HG03469 (cell line): Measurements from ENCODE around the gene ACY1.

ENCODE experiments used
- ATAC-seq: cut with Tn5 transposase; IDR thresholded peaks from one replicate; pipeline ENCODE4 v1.9.1; 2021; ENCODE audit warnings: mild to moderate bottlenecking, moderate library complexity, moderate number of reproducible peaks; ENCODE audit not compliant: unreplicated experiment

ACY1 gene

GRCh38 chr3:51945926-51946705 is 37.2 kb upstream of the ACY1 start:
- ATAC-seq, result no peak

- ATAC-seq, result no peak
These were observed 36.5 kb upstream of the ACY1 start for GRCh38 chr3:51946796-51947195.

GRCh38 chr3:51947215-51947900 is 36.0 kb upstream of the ACY1 start:
- no peak for ATAC-seq

GRCh38 chr3:51948016-51948580 is 35.2 kb upstream of the ACY1 start:
- ATAC-seq, result no peak

- ATAC-seq, result no peak
These were observed 34.2 kb upstream of the ACY1 start for GRCh38 chr3:51949121-51949520.

- ATAC-seq, result no peak
These were observed 32.4 kb upstream of the ACY1 start for GRCh38 chr3:51950899-51951298.

- ATAC-seq, result no peak
These were observed 29.9 kb upstream of the ACY1 start for GRCh38 chr3:51953445-51953844.

GRCh38 chr3:51954105-51954504 is 29.2 kb upstream of the ACY1 start:
- no peak for ATAC-seq

GRCh38 chr3:51954713-51955112 is 28.6 kb upstream of the ACY1 start:
- no peak for ATAC-seq

- ATAC-seq, result no peak
These were observed 28.0 kb upstream of the ACY1 start, which contains the start of gene GPR62 for GRCh38 chr3:51955175-51955892. GPR62 (plus strand) TSS chr3:51955381; CDS start chr3:51955653, 272 bp downstream.

- no peak for ATAC-seq
These were observed 27.2 kb upstream of the ACY1 start for GRCh38 chr3:51955893-51956770.

- no peak for ATAC-seq
These were observed 25.7 kb upstream of the ACY1 start for GRCh38 chr3:51957520-51958205.

GRCh38 chr3:51958603-51959521 is 24.5 kb upstream of the ACY1 start:
- ATAC-seq, result no peak

GRCh38 chr3:51959651-51960050 is 23.7 kb upstream of the ACY1 start:
- no peak for ATAC-seq

GRCh38 chr3:51960386-51960785 is 22.9 kb upstream of the ACY1 start:
- no peak for ATAC-seq

- ATAC-seq, result no peak
These were observed 22.3 kb upstream of the ACY1 start for GRCh38 chr3:51961011-51961410.

GRCh38 chr3:51961602-51962569 is 21.4 kb upstream of the ACY1 start:
- ATAC-seq, result no peak
